Neural cell (in vitro differentiated cells): ENCODE results near the gene ASB18. TPM values are rescaled to one million over a fixed set of nuclear protein-coding genes. Genes with fewer than 3 reads are reported as not detected.

Source experiments
- H2AFZ ChIP-seq: fragments of 200-600, 300-800 bp; sonication (generic), shearing (Covaris generic); 2 replicates; pipeline ENCODE4 v1.6.0; 2014; ENCODE audit warnings: low read depth, mild to moderate bottlenecking, antibody characterized with exemption, low read length, moderate library complexity
- H3F3A ChIP-seq: fragments of 200-600 bp; shearing (Covaris generic); 2 replicates; pipeline ENCODE4 v1.6.1; 2016; ENCODE audit warnings: mild to moderate bottlenecking, moderate library complexity, mixed read lengths, antibody characterized with exemption, low read length; ENCODE audit not compliant: insufficient read depth, poor library complexity, severe bottlenecking
- H3K27ac ChIP-seq: fragments of 200-600, 300-800 bp; sonication (generic), shearing (Covaris generic); 2 replicates; pipeline ENCODE4 v1.5.1; 2014; ENCODE audit warnings: mild to moderate bottlenecking, low read length, moderate library complexity
- H3K27me3 ChIP-seq: fragments of 300-800, 200-600 bp; sonication (generic), shearing (Covaris generic); 2 replicates; pipeline ENCODE4 v1.6.0; 2014; ENCODE audit warnings: mild to moderate bottlenecking, low read depth, low read length, moderate library complexity; ENCODE audit not compliant: insufficient read depth
- H3K36me3 ChIP-seq: fragments of 300-800, 200-600 bp; sonication (generic), shearing (Covaris generic); 2 replicates; pipeline ENCODE4 v1.5.1; 2014; ENCODE audit warnings: mild to moderate bottlenecking, antibody characterized with exemption, low read length, moderate library complexity; ENCODE audit not compliant: insufficient read depth
- H3K4me2 ChIP-seq: fragments of 300-800, 200-600 bp; sonication (generic), shearing (Covaris generic); 2 replicates; pipeline ENCODE4 v1.6.0; 2014; ENCODE audit warnings: mild to moderate bottlenecking, low read length
- H3K4me3 ChIP-seq: fragments of 300-800, 200-600 bp; sonication (generic), shearing (Covaris generic); 2 replicates; pipeline ENCODE4 v1.5.1; 2014; ENCODE audit warnings: mild to moderate bottlenecking, low read length, moderate library complexity
- H3K79me2 ChIP-seq: fragments of 200-600 bp; shearing (Covaris generic); replicated peaks from 2 replicates; pipeline ENCODE4 v1.6.0; 2014; ENCODE audit warnings: mild to moderate bottlenecking, low read length, moderate library complexity; ENCODE audit not compliant: insufficient read depth
- H3K9ac ChIP-seq: fragments of 300-800, 200-600 bp; sonication (generic), shearing (Covaris generic); 2 replicates; pipeline ENCODE4 v1.6.1; 2016; ENCODE audit warnings: mild to moderate bottlenecking, low read length, mixed read lengths
- H3K9me2 ChIP-seq: fragments of 200-600 bp; shearing (Covaris generic); 2 replicates; pipeline ENCODE4 v1.6.1; 2016; ENCODE audit warnings: mild to moderate bottlenecking, low read length, mixed read lengths; ENCODE audit not compliant: insufficient read depth
- H3K9me3 ChIP-seq: fragments of 200-600, 300-800 bp; sonication (generic), shearing (Covaris generic); 2 replicates; pipeline ENCODE4 v1.6.1; 2016; ENCODE audit warnings: mild to moderate bottlenecking, mixed run types, low read length, moderate library complexity, mixed read lengths
- H4K20me1 ChIP-seq: fragments of 200-600 bp; shearing (Covaris generic); 2 replicates; pipeline ENCODE4 v1.6.1; 2016; ENCODE audit warnings: mild to moderate bottlenecking, mixed run types; ENCODE audit not compliant: insufficient read depth
- EP300 ChIP-seq: fragments of 450-650 bp; conservative IDR thresholded peaks from 2 replicates; pipeline ENCODE4 v1.6.1; 2014; ENCODE audit warnings: antibody characterized with exemption, mild to moderate bottlenecking, moderate library complexity; ENCODE audit not compliant: poor library complexity, severe bottlenecking
- EZH2 ChIP-seq: fragments of 200-600, 300-800 bp; shearing (Covaris generic), sonication (generic); IDR thresholded peaks from 2 replicates; pipeline ENCODE4 v1.6.1; 2014; ENCODE audit warnings: antibody characterized with exemption, low read length, borderline replicate concordance, mild to moderate bottlenecking; ENCODE audit not compliant: insufficient read depth, poor library complexity, severe bottlenecking
- MXI1 ChIP-seq: fragments of 450-650 bp; conservative IDR thresholded peaks from 2 replicates; pipeline ENCODE4 v1.6.1; 2014; ENCODE audit warnings: antibody characterized with exemption, mild to moderate bottlenecking; ENCODE audit not compliant: poor library complexity, severe bottlenecking
- POLR2AphosphoS5 ChIP-seq: IDR thresholded peaks from 2 replicates; pipeline ENCODE4 v1.6.1; 2012
- RAD21 ChIP-seq: fragments of 450-650 bp; conservative IDR thresholded peaks from 2 replicates; pipeline ENCODE4 v1.6.1; 2014; ENCODE audit warnings: antibody characterized with exemption, mild to moderate bottlenecking, moderate library complexity
- REST ChIP-seq: IDR thresholded peaks from 2 replicates; pipeline ENCODE4 v1.6.1; 2012; ENCODE audit warnings: borderline replicate concordance
- SMC3 ChIP-seq: fragments of 450-650 bp; conservative IDR thresholded peaks from 2 replicates; pipeline ENCODE4 v1.6.1; 2014; ENCODE audit warnings: antibody characterized with exemption, mild to moderate bottlenecking, moderate library complexity; ENCODE audit not compliant: poor library complexity
- TAF1 ChIP-seq: IDR thresholded peaks from 2 replicates; pipeline ENCODE4 v1.6.1; 2012; ENCODE audit warnings: low read depth
- polyA plus RNA-seq: library from polyadenylated mRNA; depleted of rRNA; stranded (reverse); fragments of >200 nt; gene quantifications from 2 replicates; pipeline ENCODE4 v1.2.3, GENCODE V29; 2014
- TF ChIP-seq, protein P1 (sequence below): fragments of 450-650 bp; IDR thresholded peaks from 2 replicates; pipeline ENCODE4 v1.5.1; 2014; ENCODE audit warnings: antibody characterized with exemption, mild to moderate bottlenecking, moderate library complexity; ENCODE audit not compliant: poor library complexity, severe bottlenecking

ASB18 gene
- polyA plus RNA-seq, 1 donor from 2014 or later = not detected

DNA sequence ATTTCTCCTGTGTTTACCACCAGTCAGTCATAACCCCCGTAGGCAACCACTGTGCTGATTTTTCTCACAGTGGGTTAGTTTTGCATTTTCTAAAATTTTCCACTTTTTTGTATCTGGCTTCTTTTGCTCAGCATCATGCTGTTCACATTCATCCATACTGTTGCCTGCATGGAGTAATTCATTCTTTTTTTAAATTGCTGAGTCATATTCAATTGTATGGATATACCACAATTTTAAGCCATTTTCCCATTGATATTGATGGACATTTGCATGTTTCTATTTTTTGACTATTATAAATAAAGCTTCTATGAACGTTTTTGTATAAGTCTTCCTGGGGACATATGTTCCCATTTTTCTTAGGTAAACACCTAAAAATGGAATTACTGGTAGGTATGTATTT, 40.5 kb downstream of the ASB18 start:
- TF ChIP-seq SMC3 (no peak), RAD21 (no peak), TAF1 (no peak), MXI1 (no peak), EZH2 (no peak), EP300 (no peak)
- Histone ChIP-seq H2AFZ (no peak overlapping the region), H3K27ac (no peak overlapping the region), H3K9me2 (no peaks in the 10 kb centered on the region), H3K79me2 (no peaks in the 10 kb centered on the region), H3F3A (no peaks in the 10 kb centered on the region), H3K4me2 (no peak overlapping the region), H4K20me1 (no peaks in the 10 kb centered on the region), H3K9me3 (no peaks in the 10 kb centered on the region), H3K9ac (no peak overlapping the region), H3K36me3 (no peaks in the 10 kb centered on the region), H3K4me3 (no peak overlapping the region), H3K27me3 (no peaks in the 10 kb centered on the region)

DNA sequence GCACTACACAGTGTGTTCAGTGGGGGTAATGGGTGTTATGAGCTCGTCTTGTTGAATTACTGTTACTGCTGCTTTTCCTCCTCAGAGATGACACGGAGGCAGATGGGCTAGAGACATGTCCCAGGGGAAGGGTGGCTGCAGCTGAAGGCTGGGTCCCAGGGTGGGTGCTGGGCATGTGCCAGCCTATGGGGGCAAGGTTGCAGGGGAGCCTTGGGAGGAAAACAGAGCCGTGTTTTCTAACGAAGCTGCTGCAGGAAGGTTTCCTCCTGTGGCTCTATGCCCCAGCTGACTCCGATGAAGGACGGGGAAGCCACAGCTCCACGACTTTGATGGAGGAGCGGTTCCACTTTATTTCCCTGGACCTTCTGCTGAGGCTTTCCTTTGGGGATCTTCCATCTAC, 42.4 kb downstream of the ASB18 start:
- no peak overlapping the region for H3K4me2 ChIP-seq
- H3K9me3 ChIP-seq = no peaks in the 10 kb centered on the region
- no peak overlapping the region for H3K27ac ChIP-seq
- H3K36me3 ChIP-seq = no peaks in the 10 kb centered on the region
- H4K20me1 ChIP-seq = no peaks in the 10 kb centered on the region
- no peak for TF ChIP-seq SMC3
- no peak for TF ChIP-seq EP300
- no peak for TF ChIP-seq POLR2AphosphoS5
- TF ChIP-seq, protein P1, sequence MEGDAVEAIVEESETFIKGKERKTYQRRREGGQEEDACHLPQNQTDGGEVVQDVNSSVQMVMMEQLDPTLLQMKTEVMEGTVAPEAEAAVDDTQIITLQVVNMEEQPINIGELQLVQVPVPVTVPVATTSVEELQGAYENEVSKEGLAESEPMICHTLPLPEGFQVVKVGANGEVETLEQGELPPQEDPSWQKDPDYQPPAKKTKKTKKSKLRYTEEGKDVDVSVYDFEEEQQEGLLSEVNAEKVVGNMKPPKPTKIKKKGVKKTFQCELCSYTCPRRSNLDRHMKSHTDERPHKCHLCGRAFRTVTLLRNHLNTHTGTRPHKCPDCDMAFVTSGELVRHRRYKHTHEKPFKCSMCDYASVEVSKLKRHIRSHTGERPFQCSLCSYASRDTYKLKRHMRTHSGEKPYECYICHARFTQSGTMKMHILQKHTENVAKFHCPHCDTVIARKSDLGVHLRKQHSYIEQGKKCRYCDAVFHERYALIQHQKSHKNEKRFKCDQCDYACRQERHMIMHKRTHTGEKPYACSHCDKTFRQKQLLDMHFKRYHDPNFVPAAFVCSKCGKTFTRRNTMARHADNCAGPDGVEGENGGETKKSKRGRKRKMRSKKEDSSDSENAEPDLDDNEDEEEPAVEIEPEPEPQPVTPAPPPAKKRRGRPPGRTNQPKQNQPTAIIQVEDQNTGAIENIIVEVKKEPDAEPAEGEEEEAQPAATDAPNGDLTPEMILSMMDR = no peak
- TF ChIP-seq EZH2 = no peak
- no peak for TF ChIP-seq REST
- TF ChIP-seq RAD21 = no peak
- no peak for TF ChIP-seq MXI1
- TF ChIP-seq TAF1 = no peak
- no peaks in the 10 kb centered on the region for H3K27me3 ChIP-seq
- H3K9me2 ChIP-seq = no peaks in the 10 kb centered on the region
- no peak overlapping the region for H3K4me3 ChIP-seq
- H2AFZ ChIP-seq = no peak overlapping the region
- H3K9ac ChIP-seq = no peak overlapping the region
- H3K79me2 ChIP-seq = no peaks in the 10 kb centered on the region
- no peaks in the 10 kb centered on the region for H3F3A ChIP-seq
